Amniotic stem cell (primary cell): ENCODE data around the gene DRG1.
"Not testable (repeated sequence)": the region's sequence is repeated elsewhere in the genome, so short reads cannot be mapped to it uniquely, and the experiment has no call there.

Experiments
- DNase-seq: peaks from one replicate; lab custom pipeline; 2025; lab: John Stamatoyannopoulos, UW

The DRG1 gene

GRCh38 chr22:31399211-31400022, at the start of gene DRG1:
TSS of gene DRG1 (plus strand) at chr22:31399604. CDS start at chr22:31399684, 80 bp downstream.
- peak; percentile 92 for DNase-seq

- no peak for DNase-seq
Observed at GRCh38 chr22:31349960-31350359, 49.4 kb upstream of the DRG1 start.

DNA sequence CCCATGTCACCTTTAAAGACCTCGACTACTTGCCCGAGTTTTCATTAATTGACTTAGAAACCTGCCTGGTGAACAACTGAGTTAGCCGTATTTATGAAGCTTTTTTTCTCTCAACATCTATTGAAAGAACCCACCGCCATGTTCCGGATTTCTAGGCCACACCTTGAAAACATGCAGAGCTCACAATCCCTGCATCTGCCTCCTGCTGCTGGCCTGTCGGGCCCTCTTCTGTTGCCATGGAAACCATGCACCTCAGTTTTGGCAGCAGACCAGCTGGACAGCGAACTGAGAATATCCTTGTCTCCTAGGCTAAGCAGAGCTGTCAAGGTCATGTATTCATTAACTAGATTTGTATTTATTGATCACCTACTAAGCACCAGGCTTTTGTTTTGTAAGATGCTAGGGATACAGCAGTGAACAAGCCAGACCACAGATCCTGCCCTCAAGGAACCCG, 49.0 kb upstream of the DRG1 start:
- no peak for DNase-seq

DNA sequence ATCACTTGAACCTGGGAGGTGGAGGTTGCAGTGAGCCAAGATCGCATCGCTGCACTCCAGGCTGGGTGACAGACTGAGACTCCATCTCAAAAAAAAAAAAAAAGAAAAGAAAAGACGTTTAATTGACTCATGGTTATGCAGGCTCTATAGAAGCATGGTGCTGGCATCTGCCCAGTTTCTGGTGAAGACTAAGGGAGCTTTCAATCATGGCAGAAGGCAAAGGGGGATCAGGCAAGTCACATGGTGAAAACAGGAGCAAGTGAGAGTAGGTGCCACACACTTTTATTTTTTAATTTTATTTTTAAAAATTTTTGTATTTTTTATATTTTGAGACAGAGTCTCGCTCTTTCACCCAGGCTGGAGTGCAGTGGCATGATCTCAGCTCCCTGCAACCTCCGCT, 44.9 kb upstream of the DRG1 start:
- DNase-seq = no peak

- no peak for DNase-seq
Observed at GRCh38 chr22:31360029-31360428, 39.4 kb upstream of the DRG1 start.

- no peak for DNase-seq
Observed at GRCh38 chr22:31361743-31362142, 37.7 kb upstream of the DRG1 start.

DNA sequence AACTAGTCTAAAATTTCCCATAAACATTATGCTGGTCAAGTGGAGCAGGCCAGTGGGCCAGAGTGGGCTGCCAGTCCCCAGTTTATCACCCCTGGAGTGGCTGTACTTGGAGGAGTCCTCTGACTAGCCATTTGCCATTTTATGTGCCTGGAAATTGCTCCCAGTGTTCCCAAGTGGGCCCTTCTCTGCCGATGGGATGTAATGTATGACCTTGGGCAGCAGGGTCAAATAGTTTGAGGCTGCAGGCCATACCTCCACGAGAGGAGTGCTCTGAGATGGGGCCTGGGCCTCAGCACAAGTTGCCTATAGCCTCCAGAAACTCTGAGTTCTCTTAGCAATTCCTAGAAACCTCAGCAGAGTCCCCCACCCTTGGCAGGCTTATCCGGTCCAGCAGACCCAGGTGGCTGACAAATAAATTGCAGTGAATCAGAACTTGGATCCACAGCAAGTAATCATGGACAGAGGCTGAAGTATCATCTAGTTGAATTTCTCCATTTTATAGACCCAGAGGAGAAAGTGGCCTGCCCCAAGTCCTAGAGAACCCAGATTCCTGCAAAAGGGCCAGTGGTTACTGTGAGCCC, 35.4 kb upstream of the DRG1 start:
- DNase-seq = no peak

DNA sequence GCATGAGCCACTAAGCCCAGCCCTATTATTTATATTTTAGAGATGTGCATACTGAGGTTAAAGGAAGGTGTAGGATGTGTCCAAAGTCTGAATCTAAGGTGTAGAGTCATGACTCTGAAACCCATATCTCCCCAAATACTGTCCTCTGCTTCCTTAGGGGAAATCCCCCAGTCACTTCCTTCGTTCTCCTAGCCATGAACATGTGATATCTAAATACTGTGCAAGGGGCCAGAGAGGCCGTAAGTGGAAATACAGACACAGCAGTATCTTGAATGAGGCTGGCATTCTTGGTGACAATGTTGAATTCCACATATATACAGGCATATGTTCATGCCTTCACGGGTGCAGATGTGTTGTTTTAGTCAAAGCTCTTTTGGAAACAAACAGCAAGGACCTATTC, 32.0 kb upstream of the DRG1 start:
- no peak for DNase-seq

- DNase-seq = no peak
Observed at GRCh38 chr22:31377612-31378011, 21.8 kb upstream of the DRG1 start.

GRCh38 chr22:31378123-31378522, 21.3 kb upstream of the DRG1 start:
- peak; percentile 18 for DNase-seq

DNA sequence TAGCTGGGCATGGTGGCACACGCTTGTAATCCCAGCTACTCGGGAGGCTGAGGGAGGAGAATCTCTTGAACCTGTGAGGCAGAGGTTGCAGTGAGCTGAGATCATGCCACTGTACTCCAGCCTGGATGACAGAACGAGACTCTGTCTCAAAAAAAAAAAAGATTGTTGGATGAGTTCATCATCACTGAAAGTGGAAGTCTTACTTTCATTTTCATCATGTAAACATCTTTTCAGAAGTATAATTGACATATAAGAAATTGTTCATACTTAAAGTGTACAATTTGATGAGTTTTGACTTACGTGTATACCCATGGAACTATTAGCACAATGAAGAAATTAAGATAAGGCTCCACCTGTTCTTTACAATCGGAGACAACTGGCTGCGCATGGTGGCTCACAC, 20.8 kb upstream of the DRG1 start:
- not testable (repeated sequence) for DNase-seq

GRCh38 chr22:31393893-31394292, 5.5 kb upstream of the DRG1 start:
- no peak for DNase-seq

DNA sequence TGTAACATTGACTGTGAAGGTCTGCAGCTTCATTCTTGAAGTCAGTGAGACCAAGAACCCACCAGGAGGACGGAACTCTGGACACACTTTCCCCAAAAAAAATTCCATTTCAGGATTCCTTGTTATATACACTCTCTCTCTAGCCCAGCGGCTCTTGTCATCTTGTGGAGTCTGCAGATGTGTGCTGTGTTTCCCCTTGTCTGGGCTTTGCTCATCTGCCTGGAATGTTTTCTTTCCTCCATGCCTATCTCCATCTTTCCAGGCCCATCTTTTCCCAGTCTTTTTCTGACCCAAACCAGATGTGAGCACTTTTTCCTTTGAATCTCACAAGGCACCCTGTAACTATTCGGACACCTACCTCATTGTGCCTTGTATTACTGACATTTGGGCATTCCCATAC, 5.1 kb upstream of the DRG1 start:
- no peak for DNase-seq

- DNase-seq = no peak
Observed at GRCh38 chr22:31398231-31398630, 1.2 kb upstream of the DRG1 start.

DNA sequence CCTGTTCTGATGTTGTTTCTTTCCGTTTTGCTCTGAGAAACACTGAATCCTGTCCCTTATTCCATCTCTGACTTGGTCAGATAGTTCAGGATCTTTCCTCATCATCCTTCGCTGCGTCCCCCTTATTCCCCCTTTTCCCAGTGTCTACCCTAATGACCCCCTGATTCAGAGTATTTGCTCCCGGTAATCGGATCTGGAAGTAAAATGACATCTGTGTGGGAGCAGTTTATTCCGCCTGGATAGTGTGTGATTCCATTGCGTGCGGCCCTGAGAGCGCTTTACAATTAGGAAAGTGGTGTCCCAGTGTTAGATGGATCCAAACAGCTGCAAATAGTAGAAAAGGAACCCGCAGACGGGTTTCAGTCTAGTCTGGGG, 606 bp downstream of the DRG1 start:
- no peak for DNase-seq

- DNase-seq = not testable (repeated sequence)
Observed at GRCh38 chr22:31402350-31402749, 2.9 kb downstream of the DRG1 start.

DNA sequence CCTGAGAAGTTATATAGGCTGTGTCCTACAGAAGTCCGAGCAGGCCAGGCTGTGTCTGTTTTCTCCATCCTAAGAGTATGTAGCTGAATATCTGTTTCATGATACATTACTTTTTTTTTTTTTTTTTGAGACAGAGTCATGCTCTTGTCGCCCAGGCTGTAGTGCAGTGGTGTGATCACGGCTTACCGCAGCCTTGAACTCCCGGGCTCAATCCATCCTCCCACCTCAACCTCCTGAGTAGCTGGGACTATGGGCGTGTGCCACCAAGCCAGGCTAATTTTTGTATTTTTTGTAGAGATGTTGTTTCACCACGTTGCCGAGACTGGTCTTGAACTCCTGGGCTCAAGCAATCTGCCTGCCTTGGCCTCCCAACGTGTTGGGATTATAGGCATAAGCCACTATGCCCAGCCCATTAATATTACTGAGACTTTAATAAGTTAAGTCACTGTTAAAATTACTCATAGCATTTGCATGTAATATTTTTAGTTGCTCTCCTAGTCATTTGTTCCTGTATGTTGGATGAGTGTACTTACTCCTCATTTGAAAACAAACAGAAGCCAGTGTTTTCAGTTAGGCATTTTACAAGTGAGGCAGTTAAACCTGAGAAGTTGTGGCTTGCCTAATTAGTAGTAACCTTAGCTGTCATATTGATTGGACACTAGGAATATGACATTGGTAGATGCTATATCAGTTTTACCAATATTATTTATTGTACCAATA, 26.1 kb downstream of the DRG1 start:
- no peak for DNase-seq

- DNase-seq = no peak
Observed at GRCh38 chr22:31431950-31432349, 32.5 kb downstream of the DRG1 start.

GRCh38 chr22:31436132-31436531, 36.7 kb downstream of the DRG1 start:
- DNase-seq = no peak

- no peak for DNase-seq
Observed at GRCh38 chr22:31439808-31440207, 40.4 kb downstream of the DRG1 start.

DNA sequence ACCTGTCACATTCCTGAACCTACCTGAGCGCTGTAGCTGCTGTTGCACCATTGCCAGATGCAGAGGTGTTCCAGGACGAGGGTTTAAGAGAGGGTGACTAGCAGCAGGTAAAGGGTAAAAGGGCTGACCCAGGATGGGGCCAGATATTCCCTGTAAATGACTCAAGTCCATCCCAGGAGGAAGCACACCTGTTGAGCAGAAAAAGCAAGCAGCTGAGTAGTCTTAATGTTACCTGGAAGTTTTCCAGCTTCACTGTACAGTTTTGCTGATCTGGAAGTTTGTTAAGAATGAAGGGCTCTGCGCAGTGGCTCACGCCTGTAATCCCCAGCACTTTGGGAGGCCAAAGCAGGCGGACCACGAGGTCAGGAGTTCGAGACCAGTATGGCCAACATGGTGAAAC, 41.3 kb downstream of the DRG1 start:
- no peak for DNase-seq

DNA sequence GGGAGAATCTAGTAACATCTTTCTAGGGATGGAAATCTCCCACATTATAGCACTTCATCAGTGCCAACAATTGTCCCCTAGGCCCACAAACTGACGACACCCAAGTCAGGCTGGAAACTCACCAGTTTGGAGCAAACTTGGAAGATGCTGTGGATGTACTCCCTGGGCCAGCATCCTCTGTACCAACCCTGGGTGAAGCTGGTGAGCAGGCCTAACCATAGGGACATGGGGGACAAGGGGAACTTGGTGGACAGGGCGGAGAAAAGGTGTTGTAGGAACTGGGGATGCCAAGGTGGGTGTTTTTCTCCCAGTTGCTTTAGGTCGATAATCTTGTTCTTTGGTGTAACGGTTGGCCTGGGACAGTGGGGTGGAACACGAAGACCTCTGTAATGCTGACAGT, 42.2 kb downstream of the DRG1 start:
- no peak for DNase-seq
